K562 treated with DMSO at 1 percent for 12 hours (cell line): Measurements from ENCODE around the gene SLAMF8. TPM values are rescaled to one million over a fixed set of nuclear protein-coding genes. Genes with fewer than 3 reads are reported as not detected.

Source experiments
- total RNA-seq: library from RNA; unstranded; fragments of 300-600 nt; gene quantifications from 2 replicates; pipeline ENCODE4 v1.2.3, GENCODE V29; 2022; ENCODE audit not compliant: insufficient read depth

SLAMF8 gene
- total RNA-seq: not detected in 2 replicates

GRCh38 chr1:159826441-159827101, at the start of gene SLAMF8:
Gene SLAMF8, plus strand, starts transcription at chr1:159826873. Its CDS starts 26 bp downstream, at chr1:159826899.

GRCh38 chr1:159780583-159781582, 45.8 kb upstream of the SLAMF8 start, which contains the start of gene DUSP23:
Gene DUSP23, plus strand, starts transcription at chr1:159780962. Its CDS starts 139 bp downstream, at chr1:159781101.

DNA sequence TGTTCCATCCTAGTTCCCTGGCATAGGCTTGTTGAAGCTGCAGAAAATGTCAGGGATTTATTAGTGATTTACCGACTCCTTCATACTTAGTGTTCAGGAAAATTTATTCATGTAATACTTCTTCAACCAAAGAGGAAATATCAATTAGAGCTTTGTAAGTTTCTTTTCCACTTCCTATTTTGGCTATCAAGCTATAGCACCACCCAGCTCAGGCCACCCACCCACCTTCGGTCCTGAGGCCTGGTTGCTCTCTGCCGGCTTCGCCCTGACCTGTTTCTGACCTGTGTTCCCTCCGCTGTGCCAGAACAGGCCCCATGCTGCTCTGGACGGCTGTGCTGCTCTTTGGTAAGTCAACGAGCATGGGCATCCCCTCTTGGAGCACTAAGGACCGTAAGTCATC, 24.6 kb upstream of the SLAMF8 start, which contains the start of gene FCRL6:
Gene FCRL6, plus strand, starts transcription at position 250 of the 400 bp plus-strand sequence. Its CDS starts 65 bp downstream, at position 315.

DNA sequence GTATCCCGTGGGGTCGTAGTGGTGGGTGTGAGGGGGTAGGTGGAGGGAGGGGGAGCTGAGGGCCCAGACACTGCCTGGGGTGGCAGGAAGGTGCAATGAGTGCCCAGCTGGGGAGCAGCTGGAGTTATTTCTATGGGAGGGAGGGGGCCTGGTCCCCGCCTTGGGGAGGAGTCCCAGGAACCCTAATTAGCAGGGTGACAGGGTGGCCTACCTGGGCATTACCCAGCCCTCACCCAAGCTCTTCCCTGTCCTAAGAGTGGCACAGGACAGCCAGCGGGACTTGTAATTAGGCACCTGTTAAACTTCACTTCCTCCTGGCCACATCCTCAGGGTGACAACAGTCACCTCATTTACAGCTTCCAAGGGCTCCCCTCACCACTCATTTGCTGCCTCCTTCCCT, 35.9 kb downstream of the SLAMF8 start, which contains the start of gene VSIG8:
Gene VSIG8, minus strand, starts transcription at position 101 of the 400 bp plus-strand sequence. CDS start 136 bp downstream, outside the sequence.

Other genes starting within 250 kb of the SLAMF8 start
- not detected in 2 replicates for gene APCS, start 239.0 kb upstream of the SLAMF8 start, total RNA-seq
- gene CRP, start 112.3 kb upstream of the SLAMF8 start, total RNA-seq: not detected in 2 replicates
- 43.1 and 84.7 TPM in 2 replicates for gene DUSP23, start 45.9 kb upstream of the SLAMF8 start, total RNA-seq
- gene FCRL6, start 24.5 kb upstream of the SLAMF8 start, total RNA-seq: not detected in 2 replicates
- gene VSIG8, start 35.8 kb downstream of the SLAMF8 start, total RNA-seq: not detected in 2 replicates
- 0.77 TPM in 1 of 2 replicates, not detected in the other for gene CFAP45, start 73.3 kb downstream of the SLAMF8 start, total RNA-seq
- 369 and 386 TPM in 2 replicates for gene TAGLN2, start 98.6 kb downstream of the SLAMF8 start, total RNA-seq
- gene IGSF9, start 118.7 kb downstream of the SLAMF8 start, total RNA-seq: not detected in 2 replicates
- not detected in 2 replicates for gene SLAMF9, start 127.4 kb downstream of the SLAMF8 start, total RNA-seq
- gene PIGM, start 205.1 kb downstream of the SLAMF8 start, total RNA-seq: 1.6 and 3.5 TPM in 2 replicates
- not detected in 2 replicates for gene KCNJ10, start 243.3 kb downstream of the SLAMF8 start, total RNA-seq